ENCODE data around the gene FMN1.

FMN1 gene

GRCh38 chr15:33194704-33195670 lies at the start of gene FMN1:
FMN1 (minus strand) TSS chr15:33194714; CDS start chr15:33154914, 39,800 bp downstream.
- DNase-seq: peak; percentile 93

GRCh38 chr15:33243869-33244268 lies 49.4 kb upstream of the FMN1 start:
- DNase-seq: no peak

- DNase-seq: no peak
These were observed 48.9 kb upstream of the FMN1 start for GRCh38 chr15:33243393-33243792.

- no peak for DNase-seq
These were observed 48.2 kb upstream of the FMN1 start for GRCh38 chr15:33242669-33243191.

- peak; percentile 9 for DNase-seq
These were observed 47.7 kb upstream of the FMN1 start for GRCh38 chr15:33242165-33242564.

- DNase-seq: no peak
These were observed 42.5 kb upstream of the FMN1 start for GRCh38 chr15:33236841-33237509.

GRCh38 chr15:33234020-33234461 lies 39.5 kb upstream of the FMN1 start:
- DNase-seq: no peak

GRCh38 chr15:33226559-33227181 lies 32.2 kb upstream of the FMN1 start:
- DNase-seq: peak; percentile 74

- no peak for DNase-seq
These were observed 23.6 kb upstream of the FMN1 start for GRCh38 chr15:33218071-33218491.

GRCh38 chr15:33215941-33216872 lies 21.7 kb upstream of the FMN1 start:
- no peak for DNase-seq

- DNase-seq: no peak
These were observed 16.8 kb upstream of the FMN1 start for GRCh38 chr15:33211176-33211808.

GRCh38 chr15:33209575-33210481 lies 15.3 kb upstream of the FMN1 start:
- no peak for DNase-seq

GRCh38 chr15:33207646-33208045 lies 13.1 kb upstream of the FMN1 start:
- no peak for DNase-seq

GRCh38 chr15:33206366-33206765 lies 11.9 kb upstream of the FMN1 start:
- DNase-seq: no peak

GRCh38 chr15:33204926-33205325 lies 10.4 kb upstream of the FMN1 start:
- DNase-seq: no peak

GRCh38 chr15:33204087-33204486 lies 9.6 kb upstream of the FMN1 start:
- DNase-seq: no peak

GRCh38 chr15:33201491-33202231 lies 7.1 kb upstream of the FMN1 start:
- DNase-seq: peak; percentile 73

- DNase-seq: no peak
These were observed 6.4 kb upstream of the FMN1 start for GRCh38 chr15:33200903-33201302.

GRCh38 chr15:33200444-33200843 lies 5.9 kb upstream of the FMN1 start:
- DNase-seq: no peak

GRCh38 chr15:33198541-33198940 lies 4.0 kb upstream of the FMN1 start:
- no peak for DNase-seq
